Mucosa of rectum (tissue), 2 donors: Measurements from ENCODE around the gene SNCG.
"Not testable (repeated sequence)": the region's sequence is repeated elsewhere in the genome, so short reads cannot be mapped to it uniquely, and the experiment has no call there.

Experiments used
- H3K27ac ChIP-seq, 2 donors: one replicate each; pipeline ENCODE4 v1.7.0; 2013; ENCODE audit warnings: inconsistent platforms in 2 of 2, low read depth in 2 of 2, low read length in 2 of 2
- H3K27me3 ChIP-seq, 2 donors: one replicate each; pipeline ENCODE4 v1.7.0; 2013; ENCODE audit warnings: low read length in 2 of 2; ENCODE audit not compliant: control insufficient read depth in 2 of 2, insufficient read depth in 2 of 2
- H3K36me3 ChIP-seq, 2 donors: one replicate each; pipeline ENCODE4 v1.7.0; 2013; ENCODE audit warnings: low read length in 2 of 2; ENCODE audit not compliant: control insufficient read depth in 2 of 2, insufficient read depth in 2 of 2
- H3K4me1 ChIP-seq, 2 donors: one replicate each; pipeline ENCODE4 v1.7.0; 2013; ENCODE audit warnings: low read length in 2 of 2, mild to moderate bottlenecking in 1 of 2; ENCODE audit not compliant: control insufficient read depth in 2 of 2, insufficient read depth in 2 of 2
- H3K4me3 ChIP-seq, 2 donors: one replicate each; pipeline ENCODE4 v1.7.0; 2013; ENCODE audit warnings: low read length in 2 of 2
- H3K9ac ChIP-seq, 2 donors: one replicate each; pipeline ENCODE4 v1.7.0; 2013; ENCODE audit warnings: low read length in 2 of 2, low read depth in 1 of 2, mild to moderate bottlenecking in 1 of 2
- H3K9me3 ChIP-seq, 2 donors: one replicate each; pipeline ENCODE4 v1.7.0; 2013; ENCODE audit warnings: low read length in 2 of 2; ENCODE audit not compliant: control insufficient read depth in 2 of 2
- donor health status: healthy.
- donor health status: Normal muscosa, but diverticular disease.

The SNCG gene

DNA sequence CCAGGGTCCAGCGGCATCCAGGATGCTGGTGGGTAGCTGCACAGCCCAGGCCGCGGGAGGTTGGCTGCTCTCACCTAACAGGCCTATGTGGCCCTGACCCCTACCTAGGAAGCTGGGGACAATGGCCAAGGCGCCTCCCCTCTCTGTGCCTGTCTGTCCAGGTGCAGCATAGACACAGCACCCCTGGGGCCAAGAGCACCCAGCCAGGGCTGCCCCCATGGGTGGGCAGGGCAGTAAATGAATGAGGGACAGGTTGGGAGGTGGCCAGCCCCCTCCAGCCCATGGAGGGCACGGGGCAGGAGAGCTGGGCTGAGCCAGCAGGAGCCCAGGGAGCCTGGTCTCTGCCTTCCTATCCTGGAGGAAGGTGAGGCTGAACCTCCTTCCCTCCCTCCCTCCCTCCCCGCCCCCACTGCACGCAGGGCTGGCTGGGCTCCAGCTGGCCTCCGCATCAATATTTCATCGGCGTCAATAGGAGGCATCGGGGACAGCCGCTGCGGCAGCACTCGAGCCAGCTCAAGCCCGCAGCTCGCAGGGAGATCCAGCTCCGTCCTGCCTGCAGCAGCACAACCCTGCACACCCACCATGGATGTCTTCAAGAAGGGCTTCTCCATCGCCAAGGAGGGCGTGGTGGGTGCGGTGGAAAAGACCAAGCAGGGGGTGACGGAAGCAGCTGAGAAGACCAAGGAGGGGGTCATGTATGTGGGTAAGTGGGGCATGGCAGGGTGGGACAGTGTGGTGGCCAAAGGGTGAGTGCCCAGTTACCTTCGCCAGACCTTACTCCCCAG is at the start of gene SNCG:
Gene SNCG, plus strand, starts transcription at position 484 of the 785 bp plus-strand sequence. Its CDS starts 99 bp downstream, at position 583.
- Histone ChIP-seq H3K9ac (no peak within 1 kb of the TSS), H3K9me3 (no peaks in the 10 kb centered on the region), H3K27me3 (no peaks in the 10 kb centered on the region), H3K27ac (peak within 1 kb of the TSS; percentile 21 to 52), H3K36me3 (no peaks in the 10 kb centered on the region), H3K4me1 (peaks cover 0 to 3% of the 10 kb centered on the region in 2 donors), H3K4me3 (peak within 1 kb of the TSS in 1 of 2 donors; percentile 37)

DNA sequence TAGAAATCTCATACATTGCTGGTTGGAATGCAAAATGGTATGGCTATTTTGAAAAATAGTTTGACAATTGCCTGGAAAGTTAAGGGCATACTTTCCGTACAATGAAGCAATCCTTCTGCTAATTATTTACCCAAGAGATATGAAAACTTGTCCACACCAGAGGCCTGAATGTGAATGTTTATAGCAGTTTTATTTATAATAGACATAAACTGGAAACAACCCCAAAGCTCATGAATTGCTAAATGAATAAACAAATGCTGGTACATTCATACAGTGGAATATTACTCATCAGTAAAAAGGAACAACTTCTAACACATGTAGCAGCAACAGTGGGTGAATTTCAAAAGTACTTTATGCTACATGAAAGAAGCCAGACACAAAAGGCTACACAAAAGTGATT is 43.7 kb upstream of the SNCG start:
- Histone ChIP-seq H3K4me1 (no peaks in the 10 kb centered on the region), H3K36me3 (peaks cover 14 to 18% of the 10 kb centered on the region in 2 donors), H3K4me3 (no peak overlapping the region), H3K27me3 (no peaks in the 10 kb centered on the region), H3K9me3 (no peaks in the 10 kb centered on the region), H3K9ac (no peak overlapping the region), H3K27ac (no peak overlapping the region)

DNA sequence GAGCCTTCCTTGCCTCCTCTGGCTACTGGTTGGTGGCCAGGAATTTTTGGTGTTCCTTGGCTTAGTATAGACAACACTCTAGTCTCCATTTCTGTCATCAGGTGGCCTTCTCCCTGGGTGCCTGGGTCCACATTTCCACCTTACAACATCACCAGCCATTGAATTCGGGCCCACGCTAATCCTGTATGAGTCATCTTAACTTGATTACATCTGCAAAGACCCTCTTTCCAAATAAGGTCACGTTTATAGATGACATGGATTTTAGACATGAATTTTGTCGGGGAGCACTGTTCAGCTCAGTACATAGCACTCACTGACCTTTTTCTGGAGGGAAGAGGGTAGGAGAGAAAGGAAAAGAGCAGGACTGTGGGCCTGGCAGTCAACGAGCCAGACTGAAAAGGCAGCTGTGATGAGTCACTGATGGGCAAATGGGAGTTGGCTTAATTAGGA is 40.4 kb upstream of the SNCG start:
- H3K4me1 ChIP-seq = peaks cover 0 to 5% of the 10 kb centered on the region in 2 donors
- H3K9ac ChIP-seq = no peak overlapping the region
- peaks cover 21 to 30% of the 10 kb centered on the region in 2 donors for H3K36me3 ChIP-seq
- no peak overlapping the region for H3K27ac ChIP-seq
- no peak overlapping the region for H3K4me3 ChIP-seq
- no peaks in the 10 kb centered on the region for H3K27me3 ChIP-seq
- no peaks in the 10 kb centered on the region for H3K9me3 ChIP-seq

DNA sequence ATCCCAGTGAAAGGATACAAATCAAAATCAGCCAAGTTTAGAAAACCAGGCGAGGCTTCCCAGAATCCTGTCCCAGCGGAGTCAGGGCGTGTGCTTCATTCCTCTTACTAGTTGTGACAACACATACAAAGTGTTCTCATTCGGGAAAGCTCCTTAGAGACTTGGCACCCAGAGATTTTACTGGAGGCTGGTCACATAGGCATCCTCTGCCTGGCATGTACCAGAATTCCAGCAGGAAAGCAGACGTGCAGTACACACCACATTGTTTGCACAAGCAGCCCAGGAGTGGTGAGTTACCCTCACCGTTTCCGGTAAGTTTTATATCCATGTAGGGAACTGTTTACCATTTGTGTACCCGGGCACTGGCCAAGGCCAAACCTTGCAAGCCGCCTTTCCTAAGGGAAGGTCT is 35.8 kb upstream of the SNCG start:
- Histone ChIP-seq H3K27ac (peak overlapping the region in 1 of 2 donors; percentile 7), H3K9ac (no peak overlapping the region), H3K9me3 (no peaks in the 10 kb centered on the region), H3K27me3 (no peaks in the 10 kb centered on the region), H3K4me3 (no peak overlapping the region), H3K4me1 (peaks cover 0 to 5% of the 10 kb centered on the region in 2 donors), H3K36me3 (peaks cover 20 to 22% of the 10 kb centered on the region in 2 donors)

DNA sequence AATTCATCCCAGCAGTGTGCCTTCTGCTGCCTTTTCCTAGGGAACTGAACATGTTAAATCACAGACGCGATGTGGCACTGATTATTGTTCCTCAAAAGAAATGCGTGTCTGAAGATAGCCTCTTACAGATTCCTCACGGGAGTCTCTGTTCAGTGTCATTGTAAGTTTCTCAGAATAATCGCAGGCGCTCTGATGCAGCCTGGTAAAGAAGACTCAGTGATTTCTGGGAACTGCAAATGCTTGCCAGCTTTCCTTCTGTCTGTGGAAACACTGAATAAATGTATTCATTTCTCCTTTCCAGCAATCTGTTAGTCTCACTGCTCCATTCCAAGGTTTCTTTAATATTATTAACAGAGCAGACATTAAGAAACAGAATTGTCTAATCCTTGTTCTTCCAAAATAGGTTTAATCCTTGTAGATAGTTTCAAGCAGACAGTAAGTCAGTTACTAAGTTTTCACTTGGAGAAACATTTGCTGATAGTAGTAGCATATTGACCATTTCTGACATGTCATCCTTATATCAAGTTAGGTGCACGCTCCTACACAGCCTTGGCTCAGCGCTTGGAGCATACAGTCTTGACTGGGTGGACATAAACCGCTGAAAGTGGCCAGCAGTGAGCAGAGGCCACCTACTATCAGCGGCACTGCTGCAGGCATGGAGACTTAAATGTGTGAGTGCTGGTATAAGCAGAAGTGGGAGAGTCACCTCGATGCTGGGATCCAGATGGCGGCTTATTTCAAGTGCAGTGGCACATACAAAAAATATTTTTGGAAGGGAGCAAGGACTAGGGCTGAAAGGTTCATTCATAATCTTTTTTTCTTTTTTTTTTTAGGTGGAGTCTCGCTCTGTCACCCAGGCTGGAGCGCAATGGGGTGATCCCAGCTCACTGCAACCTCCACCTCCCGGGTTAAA is 28.7 kb upstream of the SNCG start:
- no peak overlapping the region for H3K4me3 ChIP-seq
- H3K27me3 ChIP-seq = no peaks in the 10 kb centered on the region
- H3K27ac ChIP-seq = no peak overlapping the region
- H3K4me1 ChIP-seq = no peaks in the 10 kb centered on the region
- H3K9ac ChIP-seq = no peak overlapping the region
- H3K36me3 ChIP-seq = peaks cover 4 to 9% of the 10 kb centered on the region in 2 donors
- H3K9me3 ChIP-seq = no peaks in the 10 kb centered on the region

DNA sequence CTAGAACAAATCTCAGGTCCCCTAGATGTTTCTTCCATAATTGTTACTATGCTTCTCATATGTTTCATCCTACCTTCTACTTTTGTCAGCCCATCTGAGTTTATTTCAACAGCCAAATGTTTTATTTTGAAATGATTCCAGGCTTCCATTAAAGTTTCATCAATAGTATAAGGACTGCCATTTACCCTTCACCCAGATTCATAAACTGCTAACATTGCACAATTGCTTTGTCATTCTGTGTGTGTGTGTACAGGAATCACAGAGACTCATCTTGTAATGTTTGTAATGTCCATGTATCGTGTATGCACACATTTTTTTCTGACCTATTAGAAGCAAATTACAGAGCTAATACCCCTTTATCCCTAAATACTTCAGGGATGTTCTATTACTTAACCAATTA is 26.5 kb upstream of the SNCG start:
- H3K4me1 ChIP-seq = no peaks in the 10 kb centered on the region
- H3K27me3 ChIP-seq = no peaks in the 10 kb centered on the region
- no peak overlapping the region for H3K27ac ChIP-seq
- no peaks in the 10 kb centered on the region for H3K9me3 ChIP-seq
- no peak overlapping the region for H3K4me3 ChIP-seq
- H3K36me3 ChIP-seq = peaks cover 5 to 9% of the 10 kb centered on the region in 2 donors
- H3K9ac ChIP-seq = no peak overlapping the region

DNA sequence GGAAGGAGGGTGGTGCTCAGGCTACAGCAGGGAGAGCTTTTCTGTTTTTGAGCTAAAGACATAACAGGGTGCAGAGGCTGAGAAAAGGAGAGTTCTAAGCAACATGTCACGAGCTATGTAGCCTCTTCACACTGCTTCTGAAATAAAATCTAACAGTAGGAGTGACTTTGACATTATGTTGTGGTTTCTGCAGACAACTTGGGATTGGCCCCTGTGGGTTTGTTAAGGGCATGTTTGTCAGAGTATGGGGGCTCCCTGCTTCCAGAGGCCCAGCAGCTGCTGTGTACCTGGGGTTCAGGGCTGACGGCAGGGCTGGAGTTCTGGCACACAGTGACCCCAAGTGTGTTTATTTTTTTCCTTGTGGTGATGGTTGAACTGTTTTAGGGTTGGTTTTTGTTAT is 25.7 kb upstream of the SNCG start:
- peaks cover 5 to 9% of the 10 kb centered on the region in 2 donors for H3K36me3 ChIP-seq

DNA sequence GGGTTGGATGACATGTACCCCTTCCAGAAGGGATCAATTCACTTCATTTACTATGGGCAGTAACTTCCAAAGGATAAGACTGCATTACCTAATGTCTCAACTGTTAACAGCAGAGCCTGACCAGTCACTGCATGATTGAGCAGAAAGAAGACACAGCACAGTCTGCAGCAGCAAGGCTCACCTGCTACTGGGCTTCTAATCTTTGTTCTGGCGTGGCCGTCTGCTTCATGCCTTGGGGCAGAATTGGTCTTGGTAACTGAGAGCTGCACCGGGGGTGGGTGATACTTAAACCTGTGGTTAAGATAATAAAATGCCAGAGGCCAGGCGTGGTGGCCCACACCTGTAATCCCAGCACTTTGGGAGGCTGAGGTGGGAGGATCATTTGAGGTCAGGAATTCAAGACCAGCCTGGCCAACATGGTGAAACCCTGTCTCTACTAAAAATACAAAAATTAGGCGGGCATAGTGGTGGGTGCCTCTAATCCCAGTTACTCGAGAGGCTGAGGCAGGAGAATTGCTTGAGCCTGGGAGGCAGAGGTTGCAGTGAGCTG is 24.2 kb upstream of the SNCG start:
- not testable (repeated sequence) for H3K4me3 ChIP-seq, H3K36me3 ChIP-seq

More for the DNA sequence above, 25.7 kb upstream of the SNCG start:
- Histone ChIP-seq H3K9ac (no peak overlapping the region), H3K27ac (no peak overlapping the region), H3K9me3 (no peaks in the 10 kb centered on the region), H3K4me1 (no peaks in the 10 kb centered on the region), H3K4me3 (no peak overlapping the region), H3K27me3 (no peaks in the 10 kb centered on the region)

DNA sequence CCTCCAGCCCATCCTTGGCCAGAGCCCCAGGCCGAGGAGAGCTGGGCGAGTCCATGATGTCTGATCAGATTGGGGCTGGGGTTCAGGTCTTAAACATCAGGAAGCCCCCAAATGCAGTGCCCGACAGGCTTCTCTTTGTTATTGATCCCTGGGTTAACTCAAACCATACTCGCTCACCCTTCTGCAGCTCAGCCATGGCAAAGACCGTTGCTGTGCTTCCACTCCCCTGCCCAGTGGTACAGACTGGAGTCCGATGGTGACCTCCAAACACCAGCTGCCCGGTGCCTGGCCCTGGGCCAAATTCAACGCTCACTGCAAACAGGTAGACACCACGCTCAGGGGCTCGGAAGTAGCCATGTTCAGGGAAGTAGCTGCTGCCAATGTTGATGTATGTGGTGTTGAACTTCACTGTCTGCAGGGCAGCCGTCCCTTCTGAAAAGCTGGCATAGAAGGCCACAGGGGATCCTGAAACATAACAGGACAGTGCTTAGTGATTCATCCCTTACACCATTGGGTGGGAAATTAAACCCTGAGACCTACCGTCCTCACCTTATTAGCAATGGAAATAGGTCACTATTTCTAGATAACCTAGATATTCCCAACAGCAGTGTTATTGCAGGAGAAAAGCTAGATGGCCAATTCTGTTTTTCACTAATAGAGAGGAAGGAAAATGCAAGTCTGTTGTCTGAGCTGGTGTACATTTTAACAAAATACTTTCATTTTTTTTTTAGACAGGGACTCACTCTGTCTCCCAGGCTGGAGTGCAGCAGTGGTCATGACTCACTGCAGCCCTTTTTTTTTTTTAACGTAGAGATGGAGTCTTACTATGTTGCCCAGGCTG is 21.5 kb upstream of the SNCG start:
- Histone ChIP-seq H3K36me3 (peaks cover 0 to 2% of the 10 kb centered on the region in 2 donors), H3K4me3 (no peak overlapping the region), H3K9ac (no peak overlapping the region), H3K27ac (no peak overlapping the region), H3K4me1 (no peaks in the 10 kb centered on the region), H3K9me3 (no peaks in the 10 kb centered on the region), H3K27me3 (no peaks in the 10 kb centered on the region)

More for the DNA sequence above, 24.2 kb upstream of the SNCG start:
- not testable (repeated sequence) for H3K27me3 ChIP-seq, H3K9ac ChIP-seq, H3K27ac ChIP-seq, H3K9me3 ChIP-seq, H3K4me1 ChIP-seq
